Right lobe of liver (tissue), 4 donors: ENCODE results near the gene SERPINI1.

Experiments used
- CTCF ChIP-seq, 4 donors: fragments of 200-600 bp in 3 of 4; fragments of 450-650 bp in 1 of 4; IDR thresholded peaks; one replicate each; pipeline versions ENCODE4 v1.5.1 to v1.8.0; 2016 to 2022; ENCODE audit warnings: antibody characterized with exemption in 4 of 4, mild to moderate bottlenecking in 2 of 4
- POLR2A ChIP-seq: fragments of 450-650 bp; IDR thresholded peaks from one replicate; pipeline ENCODE4 v1.6.1; 2017; ENCODE audit warnings: antibody characterized with exemption, mild to moderate bottlenecking
- donor health status: DM: no; HTN: no; CAD: no.
- donor health status: DM: no; HTN: no; CAD: no.
- donor health status: DM: no; HTN: yes; CAD: no.

DNA sequence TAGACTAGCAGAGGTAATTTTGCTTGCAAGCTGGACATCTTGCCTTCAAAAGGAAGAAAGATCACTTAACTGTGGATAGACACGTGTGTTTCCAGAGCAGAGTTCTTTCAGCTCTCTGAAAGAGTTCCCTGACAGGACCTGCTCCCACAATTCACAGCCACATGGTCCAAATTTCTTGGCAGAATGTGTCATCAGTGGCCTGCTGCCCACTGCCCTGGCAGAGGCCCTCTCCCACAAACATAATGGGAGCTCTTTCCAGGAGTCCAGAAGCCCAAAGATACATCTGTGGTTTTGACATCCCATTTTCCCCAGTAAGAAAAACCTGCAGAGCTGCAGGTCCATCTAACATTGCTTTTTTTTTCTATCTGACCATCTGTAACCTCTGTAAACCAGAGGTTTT, 48.3 kb downstream of the SERPINI1 start:
- TF ChIP-seq POLR2A (no peak), CTCF (IDR thresholded peaks at IDR 0.05) (no peak)
